T-helper 2 cell treated with Interferon-gamma antibody and Interleukin-4, amounts not matched to agents 5 μg/mL and 100 μg/mL, for 36 hours (primary cell): ENCODE data around the gene KRTAP10-10.
"Not testable (repeated sequence)": the region's sequence is repeated elsewhere in the genome, so short reads cannot be mapped to it uniquely, and the experiment has no call there.

Experiments
- DNase-seq: peaks from one replicate; pipeline ENCODE4 v3.0.0; 2021; ENCODE audit warnings: low spot score
- H3K27ac Mint-ChIP-seq: one replicate; pipeline ENCODE4 v1.8.0; 2021; ENCODE audit warnings: mild to moderate bottlenecking, mixed read lengths
- H3K27me3 Mint-ChIP-seq: one replicate; pipeline ENCODE4 v1.8.0; 2021; ENCODE audit warnings: low read depth, mixed read lengths
- H3K36me3 Mint-ChIP-seq: one replicate; pipeline ENCODE4 v1.8.0; 2021; ENCODE audit warnings: low read depth, mixed read lengths
- H3K4me1 Mint-ChIP-seq: one replicate; pipeline ENCODE4 v1.8.0; 2021; ENCODE audit warnings: low read depth, mixed read lengths
- H3K4me3 Mint-ChIP-seq: one replicate; pipeline ENCODE4 v1.8.0; 2022; ENCODE audit warnings: mild to moderate bottlenecking, moderate library complexity, mixed read lengths
- H3K9me3 Mint-ChIP-seq: one replicate; pipeline ENCODE4 v1.8.0; 2021; ENCODE audit warnings: mixed read lengths

KRTAP10-10 gene

DNA sequence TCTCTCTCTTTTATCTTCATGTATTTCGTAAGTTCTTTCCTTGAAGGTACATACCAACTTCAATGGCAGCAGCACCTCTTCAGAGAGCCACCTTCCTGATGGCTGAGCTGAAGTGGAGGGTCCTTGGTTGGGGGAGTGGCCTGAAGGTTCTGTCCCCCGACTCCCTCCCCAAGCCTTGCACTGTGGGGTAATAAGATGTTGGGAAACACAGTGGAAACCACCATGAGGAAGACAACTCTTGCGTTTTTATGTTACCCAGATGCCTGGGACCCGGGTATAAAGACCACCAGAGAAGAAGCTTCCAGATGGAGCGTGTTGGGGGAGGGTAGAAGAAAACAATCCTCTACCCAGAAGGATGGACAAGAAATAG, 21.4 kb downstream of the KRTAP10-10 start:
- Mint-ChIP-seq H3K4me3 (peak overlapping the region; percentile 54), H3K4me1 (peaks cover 45% of the 10 kb centered on the region), H3K9me3 (peaks cover 36% of the 10 kb centered on the region), H3K36me3 (peaks cover 36% of the 10 kb centered on the region), H3K27ac (peak overlapping the region; percentile 93), H3K27me3 (peaks cover 16% of the 10 kb centered on the region)
- DNase-seq: no peak

DNA sequence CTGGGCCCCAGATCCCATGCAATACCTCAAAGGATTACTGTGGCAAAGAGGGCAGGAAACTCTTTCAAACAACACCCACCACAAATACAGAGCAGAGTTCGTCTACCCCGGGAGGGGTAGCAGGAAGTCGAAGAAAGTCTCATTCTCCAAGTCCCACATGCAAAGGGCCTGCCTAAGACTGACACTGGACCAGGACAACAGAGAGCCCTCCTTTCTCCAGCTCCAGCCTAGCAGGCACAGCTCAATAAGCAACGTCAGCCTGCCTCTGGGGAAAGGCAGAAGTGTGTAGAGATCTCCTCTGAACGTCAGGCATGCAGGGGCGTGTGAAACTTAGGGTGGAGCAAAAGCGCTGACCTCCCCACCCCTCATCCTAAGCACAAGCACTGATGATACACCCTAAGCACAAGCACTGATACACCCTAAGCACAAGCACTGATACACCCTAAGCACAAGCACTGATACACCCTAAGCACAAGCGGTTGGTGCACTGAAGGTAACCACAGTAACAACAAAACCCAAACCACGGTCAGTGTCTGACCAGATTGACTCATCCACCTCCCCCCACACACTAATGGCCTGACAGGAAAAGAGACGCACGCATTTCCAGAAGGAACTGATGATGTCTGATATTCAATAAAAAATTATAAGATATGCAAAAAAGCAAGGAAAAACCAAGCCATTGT, 21.9 kb downstream of the KRTAP10-10 start:
- H3K9me3 Mint-ChIP-seq: peaks cover 36% of the 10 kb centered on the region
- H3K27me3 Mint-ChIP-seq: peaks cover 21% of the 10 kb centered on the region
- peak overlapping the region; percentile 93 for H3K27ac Mint-ChIP-seq
- peaks cover 31% of the 10 kb centered on the region for H3K36me3 Mint-ChIP-seq
- no peak for DNase-seq
- peak overlapping the region; percentile 54 for H3K4me3 Mint-ChIP-seq
- H3K4me1 Mint-ChIP-seq: peaks cover 39% of the 10 kb centered on the region

GRCh38 chr21:44661567-44661966, 24.4 kb downstream of the KRTAP10-10 start:
- Mint-ChIP-seq H3K9me3 (peaks cover 30% of the 10 kb centered on the region), H3K27me3 (peaks cover 30% of the 10 kb centered on the region), H3K36me3 (peaks cover 21% of the 10 kb centered on the region), H3K4me1 (peaks cover 33% of the 10 kb centered on the region)
- not testable (repeated sequence) for H3K4me3 Mint-ChIP-seq, DNase-seq, H3K27ac Mint-ChIP-seq

- peaks cover 40% of the 10 kb centered on the region for H3K27me3 Mint-ChIP-seq
- no peaks in the 10 kb centered on the region for H3K36me3 Mint-ChIP-seq
- DNase-seq: no peak
- peaks cover 2% of the 10 kb centered on the region for H3K4me1 Mint-ChIP-seq
- H3K27ac Mint-ChIP-seq: no peak overlapping the region
- H3K9me3 Mint-ChIP-seq: peaks cover 10% of the 10 kb centered on the region
- no peak overlapping the region for H3K4me3 Mint-ChIP-seq
Measured at GRCh38 chr21:44664691-44665090, 27.5 kb downstream of the KRTAP10-10 start.

DNA sequence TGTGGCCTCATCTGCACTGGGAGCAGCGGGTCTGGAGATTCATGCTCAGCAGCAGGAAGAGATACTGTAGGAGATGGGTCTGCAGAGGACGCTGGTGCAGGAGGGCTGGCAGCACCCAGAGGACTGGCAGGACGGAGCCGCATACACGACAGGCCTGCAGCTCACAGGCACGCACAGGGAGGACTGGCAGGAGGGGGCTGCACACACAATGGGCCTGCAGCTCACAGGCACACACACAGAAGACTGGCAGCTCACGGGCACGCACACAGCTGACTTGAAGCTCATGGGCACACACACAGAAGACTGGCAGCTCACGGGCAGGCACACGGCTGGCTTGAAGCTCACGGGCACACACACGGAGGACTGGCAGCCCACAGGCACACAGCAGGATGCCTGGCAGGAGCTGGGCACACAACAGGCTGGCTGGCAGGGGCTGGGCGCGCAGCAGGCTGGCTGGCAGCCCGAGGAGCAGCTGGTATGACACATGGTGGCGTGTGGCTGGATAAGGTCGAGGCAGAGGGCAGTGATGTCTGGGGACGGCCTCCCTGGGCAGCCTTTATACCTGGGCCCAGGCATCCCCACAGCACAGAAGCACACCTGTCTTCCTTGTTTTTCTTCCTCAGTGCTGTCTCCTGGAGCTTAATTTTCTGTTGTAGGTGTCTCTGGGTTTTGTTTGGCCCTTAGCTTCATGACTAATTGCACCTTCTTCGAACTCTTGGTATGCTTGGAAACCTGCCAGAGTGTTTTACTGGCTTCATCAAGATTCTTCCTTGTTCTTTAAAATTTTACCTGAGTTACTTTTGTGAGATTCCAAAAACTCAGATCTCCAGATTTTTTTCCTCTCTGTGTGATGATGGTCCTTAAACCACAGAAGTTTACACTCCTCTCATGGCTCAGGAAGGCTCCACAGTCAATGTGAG, 29.5 kb downstream of the KRTAP10-10 start, which contains the start of gene KRTAP12-2:
Gene KRTAP12-2 (minus strand): TSS at position 527 of the 920 bp plus-strand sequence. CDS start 41 bp downstream, at position 486.
- H3K27me3 Mint-ChIP-seq: peaks cover 34% of the 10 kb centered on the region
- peaks cover 22% of the 10 kb centered on the region for H3K9me3 Mint-ChIP-seq
- no peaks in the 10 kb centered on the region for H3K4me1 Mint-ChIP-seq
- DNase-seq: no peak
- H3K36me3 Mint-ChIP-seq: no peaks in the 10 kb centered on the region
- H3K4me3 Mint-ChIP-seq: no peak within 1 kb of the TSS
- no peak within 1 kb of the TSS for H3K27ac Mint-ChIP-seq

DNA sequence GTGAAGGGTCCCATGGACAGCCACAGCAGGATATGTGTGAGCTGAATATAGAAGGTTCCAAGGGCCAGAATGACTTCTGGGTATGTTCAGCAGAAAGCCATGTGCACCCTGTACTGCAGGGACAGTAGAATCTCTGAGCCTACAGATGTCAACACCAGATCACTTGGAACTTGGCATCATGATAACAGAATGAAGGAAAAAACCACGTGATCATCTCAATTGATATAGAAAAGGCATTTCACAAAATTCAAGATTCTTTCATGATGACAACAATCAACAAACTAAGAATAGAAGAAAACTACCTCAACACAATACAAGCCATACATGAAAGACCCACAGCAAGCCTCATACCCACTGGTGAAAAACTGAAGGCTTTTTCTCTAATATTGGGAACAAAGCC, 30.5 kb downstream of the KRTAP10-10 start:
- Mint-ChIP-seq H3K4me1 (no peaks in the 10 kb centered on the region), H3K9me3 (peaks cover 27% of the 10 kb centered on the region), H3K4me3 (no peak overlapping the region), H3K27me3 (peaks cover 31% of the 10 kb centered on the region), H3K27ac (no peak overlapping the region), H3K36me3 (no peaks in the 10 kb centered on the region)
- no peak for DNase-seq

- Mint-ChIP-seq H3K27me3 (peaks cover 23% of the 10 kb centered on the region), H3K4me1 (no peaks in the 10 kb centered on the region), H3K27ac (no peak overlapping the region), H3K36me3 (no peaks in the 10 kb centered on the region), H3K4me3 (no peak overlapping the region), H3K9me3 (peaks cover 42% of the 10 kb centered on the region)
- DNase-seq: no peak
Measured at GRCh38 chr21:44670642-44671432, 33.7 kb downstream of the KRTAP10-10 start.

DNA sequence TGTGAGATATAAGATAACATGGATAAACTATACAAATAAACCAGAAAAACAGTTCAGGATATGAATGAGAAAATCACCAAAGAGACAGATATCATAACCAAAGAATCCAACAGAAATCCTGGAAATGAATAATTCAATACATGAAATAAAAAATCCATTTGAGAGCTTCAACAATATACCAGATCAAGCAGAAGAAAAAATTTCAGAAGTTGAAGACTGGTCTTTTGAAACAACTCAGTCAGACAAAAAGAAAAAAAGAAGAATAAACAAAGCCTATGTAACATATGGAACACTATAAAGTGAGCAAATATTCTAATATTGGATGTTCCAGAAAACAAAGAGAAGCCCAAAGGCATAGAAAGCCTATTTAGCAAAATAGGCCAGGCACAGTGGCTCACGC, 34.8 kb downstream of the KRTAP10-10 start:
- no peaks in the 10 kb centered on the region for H3K36me3 Mint-ChIP-seq
- peaks cover 44% of the 10 kb centered on the region for H3K9me3 Mint-ChIP-seq
- H3K27me3 Mint-ChIP-seq: peaks cover 21% of the 10 kb centered on the region
- no peak for DNase-seq
- no peak overlapping the region for H3K27ac Mint-ChIP-seq
- H3K4me1 Mint-ChIP-seq: no peaks in the 10 kb centered on the region
- no peak overlapping the region for H3K4me3 Mint-ChIP-seq

DNA sequence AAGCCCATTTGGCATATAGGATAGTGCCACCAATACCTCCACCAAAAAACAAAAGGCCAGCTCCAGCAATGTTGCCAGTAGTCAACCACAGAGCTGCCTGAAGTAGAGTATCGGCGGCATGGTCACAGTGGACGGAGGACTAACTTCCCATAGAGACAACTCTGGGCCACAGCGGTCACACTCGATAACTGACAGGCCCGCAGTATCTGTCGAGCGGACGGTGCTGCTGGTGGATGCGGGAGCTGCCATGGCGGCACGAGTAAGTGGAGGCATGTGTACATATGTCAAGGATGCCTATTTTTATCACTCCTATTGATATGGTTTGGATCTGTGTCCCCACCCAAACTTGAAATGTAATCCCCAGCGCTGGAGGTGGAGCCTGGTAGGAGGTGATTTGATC, 40.7 kb downstream of the KRTAP10-10 start:
- no peak for DNase-seq
- H3K27ac Mint-ChIP-seq: no peak overlapping the region
- no peaks in the 10 kb centered on the region for H3K36me3 Mint-ChIP-seq
- no peak overlapping the region for H3K4me3 Mint-ChIP-seq
- peaks cover 20% of the 10 kb centered on the region for H3K27me3 Mint-ChIP-seq
- H3K9me3 Mint-ChIP-seq: peaks cover 14% of the 10 kb centered on the region
- no peaks in the 10 kb centered on the region for H3K4me1 Mint-ChIP-seq

- no peak for DNase-seq
- H3K4me3 Mint-ChIP-seq: no peak overlapping the region
- H3K9me3 Mint-ChIP-seq: no peaks in the 10 kb centered on the region
- H3K4me1 Mint-ChIP-seq: peaks cover 5% of the 10 kb centered on the region
- peaks cover 17% of the 10 kb centered on the region for H3K27me3 Mint-ChIP-seq
- no peak overlapping the region for H3K27ac Mint-ChIP-seq
- H3K36me3 Mint-ChIP-seq: no peaks in the 10 kb centered on the region
Measured at GRCh38 chr21:44681152-44681551, 44.0 kb downstream of the KRTAP10-10 start.

DNA sequence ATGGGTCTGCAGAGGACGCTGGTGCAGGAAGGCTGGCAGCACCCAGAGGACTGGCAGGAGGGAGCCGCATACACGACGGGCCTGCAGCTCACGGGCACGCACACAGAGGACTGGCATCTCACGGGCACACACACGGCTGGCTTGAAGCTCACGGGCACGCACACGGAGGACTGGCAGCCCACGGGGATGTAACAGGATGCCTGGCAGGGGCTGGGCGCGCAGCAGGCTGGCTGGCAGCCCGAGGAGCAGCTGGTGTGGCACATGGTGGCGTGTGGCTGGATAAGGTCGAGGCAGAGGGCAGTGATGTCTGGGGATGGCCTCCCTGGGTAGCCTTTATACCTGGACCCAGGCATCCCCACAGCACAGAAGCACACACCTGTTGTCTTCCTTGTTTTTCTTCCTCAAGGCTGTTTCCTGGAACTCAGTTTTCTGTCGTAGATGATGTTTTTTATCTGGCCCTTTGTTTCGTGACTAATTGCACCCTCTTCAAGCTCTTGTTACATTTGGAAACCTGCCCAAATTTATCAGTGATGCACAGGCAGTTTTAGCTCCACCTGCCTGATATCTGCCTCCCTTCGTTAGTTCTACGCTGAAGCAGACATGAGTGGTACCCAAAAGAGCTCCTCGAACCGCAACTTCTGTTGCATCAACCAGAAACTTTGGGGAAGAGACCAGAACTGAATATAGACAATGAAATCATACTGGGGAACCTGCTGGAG, 44.9 kb downstream of the KRTAP10-10 start, which contains the start of gene KRTAP12-1:
Gene KRTAP12-1 (minus strand): TSS at position 303 of the 719 bp plus-strand sequence. CDS start 40 bp downstream, at position 263.
- Mint-ChIP-seq H3K4me3 (no peak within 1 kb of the TSS), H3K9me3 (no peaks in the 10 kb centered on the region), H3K27ac (no peak within 1 kb of the TSS), H3K27me3 (peaks cover 17% of the 10 kb centered on the region), H3K36me3 (no peaks in the 10 kb centered on the region), H3K4me1 (peaks cover 8% of the 10 kb centered on the region)
- DNase-seq: no peak

- H3K27ac Mint-ChIP-seq: no peak overlapping the region
- H3K4me1 Mint-ChIP-seq: peaks cover 8% of the 10 kb centered on the region
- no peaks in the 10 kb centered on the region for H3K9me3 Mint-ChIP-seq
- no peaks in the 10 kb centered on the region for H3K36me3 Mint-ChIP-seq
- DNase-seq: peak; percentile 1
- H3K4me3 Mint-ChIP-seq: no peak overlapping the region
- peaks cover 17% of the 10 kb centered on the region for H3K27me3 Mint-ChIP-seq
Measured at GRCh38 chr21:44682580-44683151, 45.5 kb downstream of the KRTAP10-10 start.

DNA sequence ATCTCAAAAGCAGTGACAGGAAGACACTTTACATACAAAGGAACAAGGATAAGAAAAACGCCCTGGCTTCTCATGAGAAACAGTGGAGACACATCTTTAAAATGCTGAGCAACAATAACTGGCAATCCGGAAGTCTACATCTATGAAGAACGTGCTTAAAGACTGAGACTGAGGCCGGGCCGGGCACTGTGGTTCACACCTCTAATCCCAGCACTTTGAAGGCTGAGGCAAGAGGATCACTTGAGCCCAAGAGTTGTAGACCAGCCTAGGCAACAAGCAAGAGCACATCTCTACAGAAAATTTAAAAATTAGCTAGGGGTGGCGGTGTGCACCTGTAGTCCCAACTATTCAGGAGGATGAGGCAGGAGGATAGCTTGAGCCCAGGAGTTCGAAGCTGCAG, 46.9 kb downstream of the KRTAP10-10 start:
- peak; percentile 0 for DNase-seq
- no peaks in the 10 kb centered on the region for H3K36me3 Mint-ChIP-seq
- peaks cover 17% of the 10 kb centered on the region for H3K27me3 Mint-ChIP-seq
- peaks cover 8% of the 10 kb centered on the region for H3K4me1 Mint-ChIP-seq
- no peaks in the 10 kb centered on the region for H3K9me3 Mint-ChIP-seq
- H3K4me3 Mint-ChIP-seq: no peak overlapping the region
- no peak overlapping the region for H3K27ac Mint-ChIP-seq
